ENCODE data around the gene CREM.

DNA sequence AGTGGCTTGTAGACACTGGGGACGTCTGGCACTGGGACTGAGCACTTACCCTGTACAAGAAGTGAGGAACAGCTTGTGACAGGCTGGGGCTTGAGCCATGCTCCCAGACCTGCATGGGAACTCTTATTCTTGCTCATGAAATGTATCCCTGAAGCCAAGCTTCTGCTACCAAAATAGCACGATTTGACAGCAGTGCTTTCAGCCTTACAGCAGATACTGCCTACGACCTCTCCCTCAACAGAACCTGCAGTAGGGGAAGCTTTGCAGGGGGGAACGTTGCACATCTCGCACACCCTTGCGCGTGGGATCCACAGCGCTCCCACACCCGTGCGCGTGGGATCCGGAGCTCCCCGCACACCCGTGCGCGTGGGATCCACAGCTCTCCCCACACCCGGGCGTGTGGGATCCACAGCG is 88.0 kb downstream of the CREM start:
- no peak for TF ChIP-seq EZH2 (IDR thresholded peaks at IDR 0.05; ENCODE audit: borderline replicate concordance, control insufficient read depth, low read depth, low read length)
- no peak for TF ChIP-seq SIN3A (IDR thresholded peaks at IDR 0.05; ENCODE audit: low read depth, low read length)
- no peak for TF ChIP-seq CTCF (IDR thresholded peaks at IDR 0.05 in 2 of 3, conservative IDR thresholded peaks at IDR 0.05 in 1 of 3; ENCODE audit: control insufficient read depth in 2 of 3, extremely low read depth in 1 of 3, insufficient read depth in 1 of 3, low read depth in 3 of 3, low read length in 3 of 3)
- no peak for TF ChIP-seq POLR2AphosphoS5 (IDR thresholded peaks at IDR 0.05; ENCODE audit: low read length)
- no peak for TF ChIP-seq RFX5 (IDR thresholded peaks at IDR 0.05; ENCODE audit: low read depth, low read length)
- no peak for TF ChIP-seq CREM (IDR thresholded peaks at IDR 0.05; ENCODE audit: low read depth)
- no peak for TF ChIP-seq IKZF1 (conservative IDR thresholded peaks at IDR 0.05)
- TF ChIP-seq ZNF384 (IDR thresholded peaks at IDR 0.05; ENCODE audit: borderline replicate concordance, low read depth, low read length), result no peak
- TF ChIP-seq EP300 (IDR thresholded peaks at IDR 0.05; ENCODE audit: borderline replicate concordance in 1 of 2, control insufficient read depth in 1 of 2, low read depth in 2 of 2, low read length in 2 of 2), result no peak

Data from GM12878 (cell line).